ENCODE results near the gene ZMYND8.

ZMYND8 gene

GRCh38 chr20:47303736-47304135, 52.8 kb downstream of the ZMYND8 start:
- TF ChIP-seq GATA3 (IDR thresholded peaks at IDR 0.05; ENCODE audit: low read depth, low read length), result peak; percentile 79
- peak; percentile 76 for TF ChIP-seq GATA2 (IDR thresholded peaks at IDR 0.05; ENCODE audit: low read depth, low read length)

GRCh38 chr20:47300071-47300470, 56.4 kb downstream of the ZMYND8 start:
- TF ChIP-seq GATA3 (IDR thresholded peaks at IDR 0.05; ENCODE audit: low read depth, low read length), result no peak
- TF ChIP-seq GATA2 (IDR thresholded peaks at IDR 0.05; ENCODE audit: low read depth, low read length), result no peak

- TF ChIP-seq GATA2 (IDR thresholded peaks at IDR 0.05; ENCODE audit: low read depth, low read length), result no peak
- no peak for TF ChIP-seq GATA3 (IDR thresholded peaks at IDR 0.05; ENCODE audit: low read depth, low read length)
Observed at GRCh38 chr20:47298624-47299023, 57.9 kb downstream of the ZMYND8 start.

GRCh38 chr20:47297746-47298145, 58.8 kb downstream of the ZMYND8 start:
- TF ChIP-seq GATA2 (IDR thresholded peaks at IDR 0.05; ENCODE audit: low read depth, low read length), result no peak
- TF ChIP-seq GATA3 (IDR thresholded peaks at IDR 0.05; ENCODE audit: low read depth, low read length), result no peak

GRCh38 chr20:47296950-47297349, 59.5 kb downstream of the ZMYND8 start:
- TF ChIP-seq GATA3 (IDR thresholded peaks at IDR 0.05; ENCODE audit: low read depth, low read length) (no peak), GATA2 (IDR thresholded peaks at IDR 0.05; ENCODE audit: low read depth, low read length) (no peak)

- TF ChIP-seq GATA3 (IDR thresholded peaks at IDR 0.05; ENCODE audit: low read depth, low read length), result no peak
- TF ChIP-seq GATA2 (IDR thresholded peaks at IDR 0.05; ENCODE audit: low read depth, low read length), result no peak
Observed at GRCh38 chr20:47295921-47296426, 60.5 kb downstream of the ZMYND8 start.

DNA sequence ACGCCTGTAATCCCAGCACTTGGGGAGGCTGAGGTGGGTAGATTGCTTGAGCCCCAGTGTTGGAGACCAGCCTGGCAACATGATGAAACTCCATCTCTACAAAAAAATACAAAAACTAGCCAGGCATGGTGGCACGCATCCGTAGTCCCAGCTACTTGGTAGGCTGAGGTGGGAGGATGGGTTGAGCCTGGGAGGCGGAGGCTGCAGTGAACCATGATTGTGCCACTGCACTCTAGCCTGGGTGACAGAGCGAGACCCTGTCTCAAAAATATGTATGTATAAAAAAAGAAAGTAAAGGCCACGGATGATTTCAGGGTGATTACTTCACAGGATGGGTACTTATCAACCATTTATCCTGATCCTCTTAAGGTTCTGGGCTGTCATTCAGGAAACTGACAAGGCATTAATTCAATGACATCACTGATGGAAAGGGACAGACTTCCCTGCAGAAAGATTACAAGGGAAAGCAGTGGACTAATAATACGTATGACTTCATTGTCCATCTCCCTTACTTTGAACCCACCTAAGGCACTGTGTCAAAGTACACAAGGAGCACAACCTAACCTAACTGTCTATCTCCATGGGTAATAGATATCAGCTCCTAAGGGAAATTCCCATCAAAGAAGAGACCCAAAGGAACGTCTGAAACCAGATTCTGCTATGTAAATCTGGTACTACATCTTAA, 61.2 kb downstream of the ZMYND8 start:
- TF ChIP-seq GATA3 (IDR thresholded peaks at IDR 0.05; ENCODE audit: low read depth, low read length) (no peak), GATA2 (IDR thresholded peaks at IDR 0.05; ENCODE audit: low read depth, low read length) (no peak)

DNA sequence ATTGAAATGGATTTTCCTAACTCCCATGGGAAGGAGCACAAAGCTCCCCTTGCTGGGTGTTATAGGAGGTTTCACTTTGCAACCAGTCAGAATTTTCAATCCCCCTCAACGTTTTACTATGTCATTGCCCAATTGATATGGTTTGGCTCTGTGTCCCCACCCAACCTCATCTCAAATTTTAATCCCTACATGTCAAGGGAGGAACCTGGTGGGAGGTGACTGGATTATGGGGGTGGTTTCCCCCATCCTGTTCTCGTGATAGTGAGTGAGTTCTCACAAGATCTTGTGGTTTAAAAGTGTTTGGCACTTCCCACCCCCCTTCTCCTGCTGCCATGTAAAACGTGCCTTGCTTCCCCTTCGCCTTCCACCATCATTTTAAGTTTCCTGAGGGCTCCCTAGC, 62.9 kb downstream of the ZMYND8 start:
- no peak for TF ChIP-seq GATA3 (IDR thresholded peaks at IDR 0.05; ENCODE audit: low read depth, low read length)
- TF ChIP-seq GATA2 (IDR thresholded peaks at IDR 0.05; ENCODE audit: low read depth, low read length), result no peak

DNA sequence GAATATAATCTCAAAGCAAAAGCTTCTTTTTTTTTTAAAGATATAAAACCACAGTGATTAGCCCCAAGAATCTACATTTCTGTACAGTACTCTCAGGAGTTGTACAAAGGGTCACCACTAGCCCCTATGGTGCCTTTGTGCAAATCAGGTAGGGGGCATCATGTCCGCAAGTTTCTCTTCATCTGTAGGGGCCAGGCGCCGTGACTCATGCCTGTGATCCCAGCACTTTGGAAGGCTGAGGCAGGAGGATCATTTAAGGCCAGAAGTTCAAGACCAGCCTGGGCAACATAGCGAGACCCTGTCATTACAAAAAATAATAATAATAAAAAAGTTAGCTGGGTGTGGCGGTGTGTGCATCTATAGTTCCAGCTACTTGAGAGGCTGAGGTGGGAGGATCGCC, 63.9 kb downstream of the ZMYND8 start:
- no peak for TF ChIP-seq GATA3 (IDR thresholded peaks at IDR 0.05; ENCODE audit: low read depth, low read length)
- TF ChIP-seq GATA2 (IDR thresholded peaks at IDR 0.05; ENCODE audit: low read depth, low read length), result no peak

- no peak for TF ChIP-seq GATA3 (IDR thresholded peaks at IDR 0.05; ENCODE audit: low read depth, low read length)
- no peak for TF ChIP-seq GATA2 (IDR thresholded peaks at IDR 0.05; ENCODE audit: low read depth, low read length)
Observed at GRCh38 chr20:47290666-47291430, 65.7 kb downstream of the ZMYND8 start.

GRCh38 chr20:47290008-47290407, 66.5 kb downstream of the ZMYND8 start:
- TF ChIP-seq GATA3 (IDR thresholded peaks at IDR 0.05; ENCODE audit: low read depth, low read length) (no peak), GATA2 (IDR thresholded peaks at IDR 0.05; ENCODE audit: low read depth, low read length) (no peak)

DNA sequence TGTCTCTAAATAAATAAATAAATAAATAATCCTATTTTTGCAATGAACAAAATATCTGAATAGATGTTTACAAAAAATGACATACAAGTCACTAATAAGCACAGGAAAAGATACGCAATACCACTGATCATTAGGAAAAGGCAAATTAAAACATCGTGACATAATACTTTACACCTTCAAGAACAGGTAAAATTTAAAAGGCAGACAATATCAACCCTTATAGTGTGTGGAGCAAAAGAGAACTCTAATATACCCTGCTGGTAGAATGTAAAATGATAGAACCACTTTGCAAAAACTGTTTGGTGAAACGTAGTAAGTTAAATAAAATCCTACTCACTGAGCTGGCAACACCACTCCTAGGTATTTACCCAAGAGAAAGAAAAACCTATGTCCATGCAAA, 67.4 kb downstream of the ZMYND8 start:
- TF ChIP-seq GATA2 (IDR thresholded peaks at IDR 0.05; ENCODE audit: low read depth, low read length), result no peak
- no peak for TF ChIP-seq GATA3 (IDR thresholded peaks at IDR 0.05; ENCODE audit: low read depth, low read length)

DNA sequence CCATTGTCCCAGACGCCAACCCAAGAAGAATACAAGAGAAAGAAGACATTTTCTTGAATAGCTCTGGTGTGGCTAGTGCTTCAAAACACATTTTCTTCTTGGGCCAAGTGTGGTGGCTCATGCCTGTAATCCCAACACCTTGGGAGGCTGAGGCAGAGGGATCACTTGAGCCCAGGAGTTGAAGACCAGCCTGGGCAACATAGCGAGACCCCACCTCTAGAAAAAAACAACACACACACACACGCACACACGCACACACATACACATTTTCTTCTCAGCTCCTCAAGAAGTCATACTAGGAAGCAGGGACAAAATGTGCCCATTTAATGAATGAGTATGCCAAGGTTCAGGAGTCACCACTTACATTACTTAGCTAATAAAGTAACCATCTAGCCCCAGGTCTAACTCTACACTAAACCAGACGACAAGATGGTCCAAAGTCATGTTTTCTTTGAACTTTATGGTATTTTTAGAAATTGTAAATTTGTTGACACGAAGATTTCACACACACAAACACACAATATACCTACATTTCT, 68.8 kb downstream of the ZMYND8 start:
- TF ChIP-seq GATA3 (IDR thresholded peaks at IDR 0.05; ENCODE audit: low read depth, low read length) (no peak), GATA2 (IDR thresholded peaks at IDR 0.05; ENCODE audit: low read depth, low read length) (no peak)

DNA sequence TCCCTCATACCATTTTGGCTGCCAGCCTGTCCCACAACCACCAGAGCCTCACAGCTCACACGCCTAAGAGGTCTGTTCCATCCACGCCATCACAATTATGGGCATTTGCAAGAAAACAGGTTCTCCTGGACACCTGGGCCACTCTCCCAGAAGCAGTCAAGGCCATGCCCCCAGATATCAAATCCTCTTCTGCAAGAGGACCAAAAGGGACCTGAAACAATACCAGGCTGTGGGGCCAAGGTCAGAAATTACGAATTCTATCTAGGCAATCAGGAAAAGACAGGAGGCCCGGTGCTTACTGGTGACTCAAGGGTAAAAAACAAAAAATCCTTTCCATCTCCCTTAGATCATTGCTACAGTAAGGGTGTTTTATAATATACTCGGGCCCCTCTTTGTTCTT, 69.8 kb downstream of the ZMYND8 start:
- no peak for TF ChIP-seq GATA2 (IDR thresholded peaks at IDR 0.05; ENCODE audit: low read depth, low read length)
- TF ChIP-seq GATA3 (IDR thresholded peaks at IDR 0.05; ENCODE audit: low read depth, low read length), result no peak

GRCh38 chr20:47285189-47285588, 71.3 kb downstream of the ZMYND8 start:
- TF ChIP-seq GATA2 (IDR thresholded peaks at IDR 0.05; ENCODE audit: low read depth, low read length) (no peak), GATA3 (IDR thresholded peaks at IDR 0.05; ENCODE audit: low read depth, low read length) (no peak)

Data from SH-SY5Y (cell line).